Measurements from ENCODE around the gene ATG13. TPM values are rescaled to one million over a fixed set of nuclear protein-coding genes. Genes with fewer than 3 reads are reported as not detected.

Gene ATG13
- total and polyA plus RNA-seq, 11 donors: 26.7 to 74.8 (median 48.7) TPM

- no peak overlapping the region for H3K27ac ChIP-seq
- WGBS, 4 donors: 85 to 92% (median 87%) methylated on average over 11 of the region's 11 CpGs
- H3K9me3 ChIP-seq: no peaks in the 10 kb centered on the region
- intact Hi-C loops (cut with DNase I): no loop called here
- ATAC-seq (peak in 2 of 4 donors; percentile 18 to 19), DNase-seq (no peak)
- no peak overlapping the region for H3K4me3 ChIP-seq
- no peaks in the 10 kb centered on the region for H3K36me3 ChIP-seq
- H3K27me3 ChIP-seq: no peaks in the 10 kb centered on the region
- TF ChIP-seq POLR2A (IDR thresholded peaks at IDR 0.05): no peak
- TF ChIP-seq, protein P1, sequence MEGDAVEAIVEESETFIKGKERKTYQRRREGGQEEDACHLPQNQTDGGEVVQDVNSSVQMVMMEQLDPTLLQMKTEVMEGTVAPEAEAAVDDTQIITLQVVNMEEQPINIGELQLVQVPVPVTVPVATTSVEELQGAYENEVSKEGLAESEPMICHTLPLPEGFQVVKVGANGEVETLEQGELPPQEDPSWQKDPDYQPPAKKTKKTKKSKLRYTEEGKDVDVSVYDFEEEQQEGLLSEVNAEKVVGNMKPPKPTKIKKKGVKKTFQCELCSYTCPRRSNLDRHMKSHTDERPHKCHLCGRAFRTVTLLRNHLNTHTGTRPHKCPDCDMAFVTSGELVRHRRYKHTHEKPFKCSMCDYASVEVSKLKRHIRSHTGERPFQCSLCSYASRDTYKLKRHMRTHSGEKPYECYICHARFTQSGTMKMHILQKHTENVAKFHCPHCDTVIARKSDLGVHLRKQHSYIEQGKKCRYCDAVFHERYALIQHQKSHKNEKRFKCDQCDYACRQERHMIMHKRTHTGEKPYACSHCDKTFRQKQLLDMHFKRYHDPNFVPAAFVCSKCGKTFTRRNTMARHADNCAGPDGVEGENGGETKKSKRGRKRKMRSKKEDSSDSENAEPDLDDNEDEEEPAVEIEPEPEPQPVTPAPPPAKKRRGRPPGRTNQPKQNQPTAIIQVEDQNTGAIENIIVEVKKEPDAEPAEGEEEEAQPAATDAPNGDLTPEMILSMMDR (IDR thresholded peaks at IDR 0.05): no peak
- H3K4me1 ChIP-seq: no peaks in the 10 kb centered on the region
These were observed 101.0 kb downstream of the ATG13 start for GRCh38 chr11:46718155-46719019.

DNA sequence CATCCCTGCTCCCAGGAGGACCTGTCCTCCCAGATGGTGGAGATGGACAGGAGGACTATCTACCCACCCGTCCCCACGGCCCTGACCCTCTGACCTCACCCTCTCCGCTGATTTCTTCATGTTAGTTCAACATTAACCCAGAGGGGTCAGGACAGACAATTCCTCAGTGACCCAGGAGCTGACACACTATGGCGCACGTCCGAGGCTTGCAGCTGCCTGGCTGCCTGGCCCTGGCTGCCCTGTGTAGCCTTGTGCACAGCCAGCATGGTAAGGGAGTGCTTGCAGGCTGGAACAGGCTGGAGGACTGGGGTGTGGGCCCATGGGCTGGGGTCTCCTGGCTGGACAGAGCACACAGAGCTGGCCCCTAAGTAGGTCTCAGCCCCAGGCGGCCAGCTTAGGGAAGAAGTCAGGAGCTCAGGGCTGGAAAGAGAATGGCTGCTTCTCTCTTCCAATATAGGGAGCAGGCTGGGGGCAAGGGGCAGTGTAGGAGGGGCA, 101.7 kb downstream of the ATG13 start, which contains the start of gene F2:
Gene F2, plus strand, starts transcription at position 166 of the 495 bp plus-strand sequence. Its CDS starts 23 bp downstream, at position 189.
- Histone ChIP-seq H3K27me3 (no peaks in the 10 kb centered on the region), H3K4me3 (no peak within 1 kb of the TSS), H3K27ac (no peak within 1 kb of the TSS), H3K4me1 (no peaks in the 10 kb centered on the region), H3K36me3 (no peaks in the 10 kb centered on the region), H3K9me3 (no peaks in the 10 kb centered on the region)
- DNase-seq (no peak), ATAC-seq (peak in 2 of 4 donors; percentile 21 to 31)
- TF ChIP-seq, protein P1 (IDR thresholded peaks at IDR 0.05): no peak
- no peak for TF ChIP-seq POLR2A (IDR thresholded peaks at IDR 0.05)
- intact Hi-C loops (cut with DNase I): no loop called here
- WGBS, 4 donors: 84 to 92% (median 85%) methylated on average over 4 to 7 of the region's 7 CpGs

GRCh38 chr11:46719543-46720218, 102.3 kb downstream of the ATG13 start:
- Histone ChIP-seq H3K9me3 (no peaks in the 10 kb centered on the region), H3K36me3 (no peaks in the 10 kb centered on the region), H3K4me3 (no peak overlapping the region), H3K27ac (no peak overlapping the region), H3K4me1 (no peaks in the 10 kb centered on the region), H3K27me3 (no peaks in the 10 kb centered on the region)
- 91 to 94% (median 92%) methylated on average over 20 to 25 of the region's 25 CpGs for whole genome bisulfite sequencing, 4 donors
- TF ChIP-seq, protein P1 (IDR thresholded peaks at IDR 0.05): no peak
- TF ChIP-seq POLR2A (IDR thresholded peaks at IDR 0.05): no peak
- intact Hi-C loops (cut with DNase I): no loop called here
- no peak for DNase-seq
- peak in 2 of 4 donors; percentile 15 to 37 for ATAC-seq

GRCh38 chr11:46721286-46721685, 103.9 kb downstream of the ATG13 start:
- Histone ChIP-seq H3K4me3 (no peak overlapping the region), H3K27me3 (no peaks in the 10 kb centered on the region), H3K4me1 (no peaks in the 10 kb centered on the region), H3K27ac (no peak overlapping the region), H3K36me3 (no peaks in the 10 kb centered on the region), H3K9me3 (no peaks in the 10 kb centered on the region)
- DNase-seq (no peak), ATAC-seq (no peak)
- 80 to 87% (median 82%) methylated on average over 6 of the region's 6 CpGs for WGBS, 4 donors
- intact Hi-C loops (cut with DNase I): no loop called here
- TF ChIP-seq, protein P1 (IDR thresholded peaks at IDR 0.05): no peak
- TF ChIP-seq POLR2A (IDR thresholded peaks at IDR 0.05): no peak

Data from heart left ventricle (tissue), 16 donors.